ENCODE measurements around the gene MAP10.
A peak's percentile ranks its signal among the peaks of the same experiment; 100 is the strongest.

The MAP10 gene

DNA sequence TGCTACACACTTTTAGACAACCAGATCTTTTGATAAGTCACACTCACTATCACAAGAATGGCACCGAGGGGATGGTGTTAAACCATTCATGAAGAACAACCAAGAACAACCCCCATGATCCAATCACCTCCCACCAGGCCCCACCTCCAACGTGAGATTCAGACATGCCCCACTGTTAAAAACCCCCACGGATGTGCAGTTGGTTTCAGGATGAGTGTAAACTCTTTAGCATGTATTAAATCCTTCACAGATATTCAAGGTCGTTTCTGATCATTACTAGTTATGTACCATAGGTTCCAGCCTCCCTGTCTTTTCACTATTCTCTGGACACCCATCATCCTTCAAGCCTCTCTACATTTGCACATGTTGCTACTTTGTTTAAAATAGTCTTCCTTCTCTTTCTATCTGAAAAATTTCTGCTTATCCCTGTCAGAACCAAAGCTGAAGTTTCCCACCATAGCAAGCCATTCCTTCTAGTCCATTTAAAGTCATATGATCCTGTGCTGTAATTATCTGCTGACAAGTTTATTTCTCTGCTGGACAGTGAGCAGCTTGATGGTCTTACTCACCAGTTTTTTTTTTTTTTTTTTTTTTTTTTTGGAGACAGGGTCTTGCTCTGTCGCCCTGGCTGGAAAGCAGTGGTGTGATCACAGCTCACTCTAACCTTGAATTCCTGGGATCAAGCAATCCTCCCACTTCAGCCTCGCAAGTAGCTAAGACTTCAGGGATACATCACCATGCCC lies 36.8 kb downstream of the MAP10 start:
- Histone ChIP-seq H3K27ac (ENCODE audit: low read length) (no peak overlapping the region), H3K36me3 (replicated peaks; ENCODE audit: low read depth, low read length) (no peaks in the 10 kb centered on the region), H3K27me3 (ENCODE audit: low read depth, low read length) (no peaks in the 10 kb centered on the region), H2AFZ (ENCODE audit: low read depth, low read length) (no peak overlapping the region), H3K9me3 (ENCODE audit: insufficient read depth, low read length) (no peaks in the 10 kb centered on the region), H4K20me1 (ENCODE audit: insufficient read depth, low read length) (no peaks in the 10 kb centered on the region), H3K4me3 (ENCODE audit: low read length) (no peak overlapping the region), H3K9ac (ENCODE audit: low read length) (no peak overlapping the region), H3K4me2 (ENCODE audit: low read length) (peak overlapping the region; percentile 28), H3K4me1 (ENCODE audit: low read length) (peaks cover 7% of the 10 kb centered on the region), H3K79me2 (ENCODE audit: low read length) (no peaks in the 10 kb centered on the region)
- TF ChIP-seq, protein P1, sequence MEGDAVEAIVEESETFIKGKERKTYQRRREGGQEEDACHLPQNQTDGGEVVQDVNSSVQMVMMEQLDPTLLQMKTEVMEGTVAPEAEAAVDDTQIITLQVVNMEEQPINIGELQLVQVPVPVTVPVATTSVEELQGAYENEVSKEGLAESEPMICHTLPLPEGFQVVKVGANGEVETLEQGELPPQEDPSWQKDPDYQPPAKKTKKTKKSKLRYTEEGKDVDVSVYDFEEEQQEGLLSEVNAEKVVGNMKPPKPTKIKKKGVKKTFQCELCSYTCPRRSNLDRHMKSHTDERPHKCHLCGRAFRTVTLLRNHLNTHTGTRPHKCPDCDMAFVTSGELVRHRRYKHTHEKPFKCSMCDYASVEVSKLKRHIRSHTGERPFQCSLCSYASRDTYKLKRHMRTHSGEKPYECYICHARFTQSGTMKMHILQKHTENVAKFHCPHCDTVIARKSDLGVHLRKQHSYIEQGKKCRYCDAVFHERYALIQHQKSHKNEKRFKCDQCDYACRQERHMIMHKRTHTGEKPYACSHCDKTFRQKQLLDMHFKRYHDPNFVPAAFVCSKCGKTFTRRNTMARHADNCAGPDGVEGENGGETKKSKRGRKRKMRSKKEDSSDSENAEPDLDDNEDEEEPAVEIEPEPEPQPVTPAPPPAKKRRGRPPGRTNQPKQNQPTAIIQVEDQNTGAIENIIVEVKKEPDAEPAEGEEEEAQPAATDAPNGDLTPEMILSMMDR (IDR thresholded peaks at IDR 0.05; ENCODE audit: low read depth, low read length) = no peak
- no peak for TF ChIP-seq EZH2phosphoT487 (IDR thresholded peaks at IDR 0.05; ENCODE audit: low read depth)

DNA sequence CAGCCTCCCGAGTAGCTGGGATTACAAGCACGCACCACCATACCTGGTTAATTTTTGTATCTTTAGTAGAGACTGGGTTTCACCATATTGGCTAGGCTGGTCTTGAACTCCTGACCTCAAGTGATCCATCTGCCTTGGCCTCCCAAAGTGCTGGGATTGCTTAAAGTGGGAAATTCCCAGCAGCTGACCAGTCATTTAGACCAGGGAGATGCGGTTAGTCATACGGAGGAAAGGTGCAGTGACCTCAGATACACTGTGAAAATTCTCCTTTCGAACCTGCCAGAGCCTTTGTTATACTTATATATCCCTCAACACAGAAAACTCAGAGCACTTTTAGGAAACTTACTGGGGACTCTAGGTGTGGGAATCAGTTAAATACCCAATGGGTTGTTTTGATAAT lies 39.6 kb downstream of the MAP10 start:
- Histone ChIP-seq H3K4me1 (ENCODE audit: low read length) (peaks cover 7% of the 10 kb centered on the region), H3K27me3 (ENCODE audit: low read depth, low read length) (no peaks in the 10 kb centered on the region), H3K36me3 (replicated peaks; ENCODE audit: low read depth, low read length) (no peaks in the 10 kb centered on the region), H3K4me2 (ENCODE audit: low read length) (no peak overlapping the region), H3K9me3 (ENCODE audit: insufficient read depth, low read length) (no peaks in the 10 kb centered on the region), H2AFZ (ENCODE audit: low read depth, low read length) (no peak overlapping the region), H4K20me1 (ENCODE audit: insufficient read depth, low read length) (no peaks in the 10 kb centered on the region), H3K9ac (ENCODE audit: low read length) (no peak overlapping the region), H3K79me2 (ENCODE audit: low read length) (no peaks in the 10 kb centered on the region), H3K27ac (ENCODE audit: low read length) (no peak overlapping the region), H3K4me3 (ENCODE audit: low read length) (no peak overlapping the region)
- no peak for TF ChIP-seq EZH2phosphoT487 (IDR thresholded peaks at IDR 0.05; ENCODE audit: low read depth)
- TF ChIP-seq, protein P1 (IDR thresholded peaks at IDR 0.05; ENCODE audit: low read depth, low read length) = no peak

DNA sequence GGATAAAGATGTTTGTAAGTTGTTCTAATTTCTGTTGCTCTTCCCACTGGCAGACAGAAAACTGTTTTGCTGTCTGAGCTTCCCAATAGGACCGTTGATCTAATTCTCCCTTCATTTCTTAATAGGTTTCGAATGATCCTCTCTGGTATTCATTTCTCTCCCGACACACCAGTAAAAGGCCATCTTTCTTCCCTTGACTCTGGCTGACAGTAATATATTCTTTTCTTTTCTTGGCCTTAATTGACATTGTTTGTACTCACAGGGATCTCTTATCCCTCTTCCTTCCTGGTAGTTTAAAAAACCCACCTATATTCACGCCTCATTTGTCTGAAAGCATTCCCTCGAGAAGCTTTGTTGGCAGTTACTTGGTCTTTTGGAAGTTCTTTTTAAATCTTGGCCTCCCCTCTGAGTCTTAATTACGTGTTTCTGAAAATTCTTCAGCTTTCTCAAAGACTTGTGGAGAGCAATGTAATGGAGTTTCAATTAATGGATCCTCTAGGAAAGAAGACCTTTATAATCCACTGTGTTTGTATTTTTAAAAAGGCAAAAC lies 40.3 kb downstream of the MAP10 start:
- Histone ChIP-seq H3K9ac (ENCODE audit: low read length) (no peak overlapping the region), H3K36me3 (replicated peaks; ENCODE audit: low read depth, low read length) (no peaks in the 10 kb centered on the region), H3K4me1 (ENCODE audit: low read length) (peaks cover 7% of the 10 kb centered on the region), H3K27me3 (ENCODE audit: low read depth, low read length) (no peaks in the 10 kb centered on the region), H2AFZ (ENCODE audit: low read depth, low read length) (no peak overlapping the region), H4K20me1 (ENCODE audit: insufficient read depth, low read length) (no peaks in the 10 kb centered on the region), H3K4me3 (ENCODE audit: low read length) (no peak overlapping the region), H3K4me2 (ENCODE audit: low read length) (no peak overlapping the region), H3K79me2 (ENCODE audit: low read length) (no peaks in the 10 kb centered on the region), H3K27ac (ENCODE audit: low read length) (no peak overlapping the region), H3K9me3 (ENCODE audit: insufficient read depth, low read length) (no peaks in the 10 kb centered on the region)
- TF ChIP-seq EZH2phosphoT487 (IDR thresholded peaks at IDR 0.05; ENCODE audit: low read depth) = no peak

GRCh38 chr1:232851532-232851931 lies 46.3 kb downstream of the MAP10 start:
- Histone ChIP-seq H3K9me3 (ENCODE audit: insufficient read depth, low read length) (no peaks in the 10 kb centered on the region), H3K27ac (ENCODE audit: low read length) (no peak overlapping the region), H4K20me1 (ENCODE audit: insufficient read depth, low read length) (no peaks in the 10 kb centered on the region), H3K4me1 (ENCODE audit: low read length) (no peaks in the 10 kb centered on the region), H3K4me2 (ENCODE audit: low read length) (no peak overlapping the region), H3K4me3 (ENCODE audit: low read length) (no peak overlapping the region), H3K79me2 (ENCODE audit: low read length) (no peaks in the 10 kb centered on the region), H2AFZ (ENCODE audit: low read depth, low read length) (no peak overlapping the region), H3K27me3 (ENCODE audit: low read depth, low read length) (no peaks in the 10 kb centered on the region), H3K36me3 (replicated peaks; ENCODE audit: low read depth, low read length) (no peaks in the 10 kb centered on the region), H3K9ac (ENCODE audit: low read length) (no peak overlapping the region)
- TF ChIP-seq EZH2phosphoT487 (IDR thresholded peaks at IDR 0.05; ENCODE audit: low read depth) = no peak
- TF ChIP-seq, protein P1 (IDR thresholded peaks at IDR 0.05; ENCODE audit: low read depth, low read length) = no peak
